ENCODE results near the gene TMSB15B.

GRCh38 chrX:103919270-103919637 lies 43.2 kb upstream of the TMSB15B start:
- TF ChIP-seq CTCF (IDR thresholded peaks at IDR 0.05 in 4 of 5, conservative IDR thresholded peaks at IDR 0.05 in 1 of 5) (no peak), POLR2A (IDR thresholded peaks at IDR 0.05) (no peak)

Data from gastrocnemius medialis (tissue), 4 donors.